Activated B cell treated with CpG ODN at 0.5 μM for 24 hours (primary cell): ENCODE measurements around the gene AIF1. TPM values are rescaled to one million over a fixed set of nuclear protein-coding genes. Genes with fewer than 3 reads are reported as not detected.

ENCODE experiments used
- ATAC-seq: fragments of 200-7000 bp; cut with Tn5 transposase; one replicate; pipeline ENCODE4 v1.10.0; 2021; ENCODE audit warnings: low read depth, mild to moderate bottlenecking, moderate library complexity
- CTCF ChIA-PET: fragments of 350-600 bp; sonication (Branson Sonifier 250); formaldehyde crosslinking; loops from one replicate; lab custom pipeline; 2021; ENCODE audit warnings: antibody characterized with exemption; lab: Charles Lee
- POLR2A ChIA-PET: fragments of 350-600 bp; sonication (Branson Sonifier 250); formaldehyde crosslinking; loops from one replicate; lab custom pipeline; 2021; ENCODE audit warnings: antibody characterized with exemption; lab: Charles Lee
- DNase-seq: peaks from one replicate; pipeline ENCODE4 v3.0.0; 2022
- H3K27ac Mint-ChIP-seq: one replicate; pipeline ENCODE4 v1.8.0; 2020; ENCODE audit warnings: mixed read lengths
- H3K27me3 Mint-ChIP-seq: one replicate; pipeline ENCODE4 v1.8.0; 2021; ENCODE audit warnings: mixed read lengths
- H3K36me3 Mint-ChIP-seq: one replicate; pipeline ENCODE4 v1.8.0; 2021; ENCODE audit warnings: low read depth, mixed read lengths
- H3K4me1 Mint-ChIP-seq: one replicate; pipeline ENCODE4 v1.8.0; 2021; ENCODE audit warnings: mixed read lengths
- H3K4me3 Mint-ChIP-seq: one replicate; pipeline ENCODE4 v1.8.0; 2020; ENCODE audit warnings: mild to moderate bottlenecking, mixed read lengths
- H3K9me3 Mint-ChIP-seq: one replicate; pipeline ENCODE4 v1.8.0; 2020; ENCODE audit warnings: mixed read lengths
- CTCF ChIP-seq: fragments of 200-600 bp; IDR thresholded peaks from one replicate; pipeline ENCODE4 v1.8.0; 2022; ENCODE audit warnings: antibody characterized with exemption, mild to moderate bottlenecking
- intact Hi-C: fragments of 100-400 bp; cut with micrococcal nuclease; formaldehyde crosslinking; loops from one replicate; pipeline ENCODE4 v1.15.1; 2024
- total RNA-seq: library from RNA; stranded (reverse); gene quantifications from 2 replicates; pipeline ENCODE4 v1.2.3, GENCODE V29; 2022

AIF1 gene
- total RNA-seq, 1 donor from 2014 or later = 2.0 TPM

- DNase-seq (peak; percentile 72), ATAC-seq (peak; percentile 43)
- intact Hi-C loops = loop anchor here (1.0 kb wide), 2 partner anchors 8 to 12 kb away; no protein-coding TSS in a partner anchor
- H3K27me3 Mint-ChIP-seq = no peaks in the 10 kb centered on the region
- no peak for TF ChIP-seq CTCF
- H3K36me3 Mint-ChIP-seq = peaks cover 39% of the 10 kb centered on the region
- peak within 1 kb of the TSS; percentile 99 for H3K27ac Mint-ChIP-seq
- CTCF ChIA-PET = interaction anchor here (2.9 to 25.7 kb wide), 4 partner anchors 9 to 24 kb away, joined by 21 to 611 read pairs (median 305); partner anchors contain the start of genes ATP6V1G2, DDX39B, LST1 and LTB
- POLR2A ChIA-PET = interaction anchor here (0.6 to 25.3 kb wide), 9 partner anchors 9 to 111 kb away, joined by 3 to 1155 read pairs (median 51); partner anchors contain the start of genes DDX39B, LST1, LTB and NCR3
- H3K4me3 Mint-ChIP-seq = peak within 1 kb of the TSS; percentile 98
- H3K9me3 Mint-ChIP-seq = no peaks in the 10 kb centered on the region
- H3K4me1 Mint-ChIP-seq = peaks cover 97% of the 10 kb centered on the region
These were observed 42.8 kb upstream of the AIF1 start, which contains the start of gene LTA for GRCh38 chr6:31572041-31572911. LTA (plus strand) TSS chr6:31572289; CDS start chr6:31572743, 454 bp downstream.

- H3K4me1 Mint-ChIP-seq = peaks cover 95% of the 10 kb centered on the region
- CTCF ChIA-PET = interaction anchor here (5.0 to 25.7 kb wide), 3 partner anchors 11 to 23 kb away, joined by 33 to 611 read pairs (median 577); partner anchors contain the start of genes ATP6V1G2, DDX39B, LST1 and LTB
- peak overlapping the region; percentile 98 for H3K4me3 Mint-ChIP-seq
- intact Hi-C loops = loop anchor here (2.0 kb wide), 1 partner anchor 79 kb away; the partner anchor contains the start of gene BAG6
- no peak for TF ChIP-seq CTCF
- DNase-seq (no peak), ATAC-seq (no peak)
- POLR2A ChIA-PET = interaction anchor here (0.6 to 26.0 kb wide), 8 partner anchors 3 to 109 kb away, joined by 3 to 1155 read pairs (median 121); partner anchors contain the start of genes BAG6, LST1, LTA and LTB
- H3K27me3 Mint-ChIP-seq = no peaks in the 10 kb centered on the region
- no peaks in the 10 kb centered on the region for H3K9me3 Mint-ChIP-seq
- H3K27ac Mint-ChIP-seq = peak overlapping the region; percentile 99
- H3K36me3 Mint-ChIP-seq = peaks cover 48% of the 10 kb centered on the region
These were observed 41.6 kb upstream of the AIF1 start for GRCh38 chr6:31573239-31574105.

GRCh38 chr6:31574106-31575061 is 40.6 kb upstream of the AIF1 start:
- Mint-ChIP-seq H3K27me3 (no peaks in the 10 kb centered on the region), H3K4me3 (peak overlapping the region; percentile 98), H3K36me3 (peaks cover 55% of the 10 kb centered on the region), H3K27ac (peak overlapping the region; percentile 99), H3K9me3 (no peaks in the 10 kb centered on the region), H3K4me1 (peaks cover 95% of the 10 kb centered on the region)
- ChIA-PET CTCF (interaction anchor here (1.0 to 25.7 kb wide), 5 partner anchors 10 to 22 kb away, joined by 3 to 611 read pairs (median 33); partner anchors contain the start of genes ATP6V1G2, DDX39B, LST1 and LTB), POLR2A (interaction anchor here (0.6 to 26.0 kb wide), 21 partner anchors 2 to 1924 kb away, joined by 3 to 1155 read pairs (median 6); partner anchors contain the start of genes ABHD16A, BAG6, C6orf47 and CLIC1)
- DNase-seq (no peak), ATAC-seq (peak; percentile 6)
- intact Hi-C loops = loop anchor here (2.0 kb wide), 1 partner anchor 78 kb away; the partner anchor contains the start of gene BAG6
- no peak for TF ChIP-seq CTCF

- ChIA-PET POLR2A (interaction anchor here (0.8 to 26.0 kb wide), 18 partner anchors 1 to 257 kb away, joined by 3 to 1155 read pairs (median 6); partner anchors contain the start of genes ABHD16A, BAG6, C6orf47 and CLIC1), CTCF (interaction anchor here (1.0 to 25.7 kb wide), 5 partner anchors 9 to 22 kb away, joined by 3 to 611 read pairs (median 33); partner anchors contain the start of genes ATP6V1G2, DDX39B, LST1 and LTB)
These were observed 39.6 kb upstream of the AIF1 start, which contains the start of gene TNF for GRCh38 chr6:31575335-31575901. TNF (plus strand) TSS chr6:31575565; CDS start chr6:31575742, 177 bp downstream.

More at GRCh38 chr6:31575335-31575901, 39.6 kb upstream of the AIF1 start, which contains the start of gene TNF:
- H3K9me3 Mint-ChIP-seq = no peaks in the 10 kb centered on the region
- H3K27me3 Mint-ChIP-seq = no peaks in the 10 kb centered on the region
- DNase-seq (peak; percentile 66), ATAC-seq (peak; percentile 51)
- H3K4me3 Mint-ChIP-seq = peak within 1 kb of the TSS; percentile 98
- peaks cover 95% of the 10 kb centered on the region for H3K4me1 Mint-ChIP-seq
- TF ChIP-seq CTCF = no peak
- peaks cover 61% of the 10 kb centered on the region for H3K36me3 Mint-ChIP-seq
- intact Hi-C loops = loop anchor here (2.0 kb wide), 1 partner anchor 77 kb away; the partner anchor contains the start of gene BAG6
- peak within 1 kb of the TSS; percentile 99 for H3K27ac Mint-ChIP-seq
